Pancreas (tissue), 10 donors: Measurements from ENCODE around the gene TNFRSF14. TPM values are rescaled to one million over a fixed set of nuclear protein-coding genes. Genes with fewer than 3 reads are reported as not detected.

Source experiments
- ATAC-seq, 4 donors: fragments of 200-7000 bp; cut with Tn5 transposase; one replicate each; pipeline versions ENCODE4 v1.8.0 to v1.9.1; 2020; ENCODE audit warnings: mild to moderate bottlenecking in 4 of 4, moderate library complexity in 4 of 4
- DNase-seq, 6 donors: peaks; one replicate each; pipeline ENCODE4 v3.0.0-alpha.2; 2020
- FAIRE-seq: peaks from 2 replicates; lab custom pipeline; 2012; peaks lifted over from hg19 to GRCh38; lab: Jason Lieb, UNC
- H3K27ac ChIP-seq, 4 donors: fragments of 200-600 bp; sonication (generic); 1 replicate in 3 of 4; 2 replicates in 1 of 4; pipeline versions ENCODE4 v1.5.0 to v1.8.0; 2020
- H3K27me3 ChIP-seq, 4 donors: fragments of 200-600 bp; one replicate each; pipeline ENCODE4 v1.8.0; 2021
- H3K36me3 ChIP-seq, 3 donors: fragments of 200-600 bp; sonication (generic) in 1 of 3; one replicate each; pipeline versions ENCODE4 v1.5.0 to v1.8.0; 2020 to 2021
- H3K4me1 ChIP-seq, 3 donors: fragments of 200-600 bp; one replicate each; pipeline ENCODE4 v1.8.0; 2021
- H3K4me3 ChIP-seq, 4 donors: fragments of 200-600 bp; sonication (generic) in 2 of 4; one replicate each; pipeline versions ENCODE4 v1.5.0 to v1.8.0; 2020 to 2021
- H3K9me3 ChIP-seq, 4 donors: fragments of 200-600 bp; one replicate each; pipeline ENCODE4 v1.8.0; 2021
- WGBS, 2 donors: extraction: QIAGEN DNeasy Blood & Tissue Kit; methylation state at CpG; one replicate each; pipeline ENCODE4 v1.1.7; 2013; 5-methylcytosine and 5-hydroxymethylcytosine counted together
- intact Hi-C, 3 donors: fragments of 100-400 bp; cut with DNase I; formaldehyde crosslinking; loops; one replicate each; pipeline versions ENCODE4 v1.11.1 to v1.14.2; 2022
- polyA plus RNA-seq, 2 donors: library from polyadenylated mRNA; stranded (reverse); fragments of 200-250 nt; gene quantifications; one replicate each; pipeline ENCODE4 v1.2.3, GENCODE V29; 2013
- total RNA-seq, 6 donors: library from RNA; stranded (reverse); fragmentation: NEBNext Ultra II Directional in 4 of 6; extraction: Animal tissue kit (Norgen Biotek cat#: 25700) in 4 of 6; gene quantifications; one replicate each; pipeline versions ENCODE4 v1.2.1 to v1.2.4, GENCODE V29; 2021 to 2023
- TF ChIP-seq, protein P1 (sequence below), 4 donors: fragments of 200-600 bp; sonication (generic) in 3 of 4; IDR thresholded peaks; one replicate each; pipeline versions ENCODE4 v1.5.0 to v1.8.0; 2021; ENCODE audit warnings: antibody characterized with exemption in 4 of 4
- donor health status: healthy with polysubstance abuse.
- donor health status: DM: no; HTN: no; CAD: no; lungs with moderate emphysema.
- donor health status: DM: no; HTN: no; CAD: no.
- donor health status: control.
- donor health status: control.
- donor health status: Bipolar disorder and iron deficiency.
- donor health status: DM: yes; HTN: yes; CAD: no.
- donor health status: DM: no; HTN: no; CAD: no.
- donor health status: DM: no; HTN: no; CAD: no.
- donor health status: DM: yes; HTN: yes; CAD: no.

Gene TNFRSF14
- total and polyA plus RNA-seq, 8 donors: 10.3 to 124 (median 24.9) TPM

DNA sequence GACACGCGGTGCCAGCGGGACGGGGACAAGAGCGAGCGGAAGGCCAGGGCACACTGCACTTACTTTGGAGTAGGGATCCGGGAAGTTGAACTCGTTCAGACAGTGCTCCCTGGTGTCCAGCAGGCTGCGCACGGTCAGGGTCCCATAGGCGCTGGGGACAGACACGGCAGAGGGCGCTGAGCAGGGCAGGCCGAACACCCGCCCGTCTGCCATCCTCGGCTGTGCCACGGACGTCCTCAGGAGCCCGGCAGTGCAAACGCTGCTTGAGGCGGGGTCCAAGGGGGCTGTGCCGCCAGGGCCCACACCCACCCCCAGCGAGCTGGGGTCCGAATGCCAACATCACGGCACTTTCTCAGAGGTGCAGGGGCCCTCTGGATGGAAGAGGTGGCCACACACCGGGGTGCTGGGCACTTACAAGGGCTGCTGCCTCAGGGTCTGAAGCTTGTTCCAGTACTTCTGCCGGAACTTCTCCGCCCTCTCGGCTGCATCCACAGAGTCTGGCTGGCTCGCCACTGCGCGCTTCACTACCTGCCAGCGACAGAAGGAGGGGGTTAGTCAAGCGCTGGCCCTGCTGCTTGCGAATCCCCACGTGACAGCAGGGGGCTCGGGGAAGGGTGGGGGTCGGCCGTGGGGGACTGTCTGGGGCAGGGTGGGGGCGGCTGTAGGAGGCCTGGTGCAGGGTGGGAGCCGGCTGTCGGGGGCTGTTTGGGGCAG is 42.1 kb upstream of the TNFRSF14 start:
- DNase-seq (no peak), FAIRE-seq (no peak), ATAC-seq (no peak)
- 95 to 97% methylated on average over 39 to 43 of the region's 43 CpGs for WGBS, 2 donors
- Histone ChIP-seq H3K27ac (no peak overlapping the region), H3K36me3 (peaks cover 21 to 90% (median 61%) of the 10 kb centered on the region in 3 donors), H3K4me3 (no peak overlapping the region), H3K9me3 (no peaks in the 10 kb centered on the region), H3K4me1 (no peaks in the 10 kb centered on the region), H3K27me3 (no peaks in the 10 kb centered on the region)
- TF ChIP-seq, protein P1, sequence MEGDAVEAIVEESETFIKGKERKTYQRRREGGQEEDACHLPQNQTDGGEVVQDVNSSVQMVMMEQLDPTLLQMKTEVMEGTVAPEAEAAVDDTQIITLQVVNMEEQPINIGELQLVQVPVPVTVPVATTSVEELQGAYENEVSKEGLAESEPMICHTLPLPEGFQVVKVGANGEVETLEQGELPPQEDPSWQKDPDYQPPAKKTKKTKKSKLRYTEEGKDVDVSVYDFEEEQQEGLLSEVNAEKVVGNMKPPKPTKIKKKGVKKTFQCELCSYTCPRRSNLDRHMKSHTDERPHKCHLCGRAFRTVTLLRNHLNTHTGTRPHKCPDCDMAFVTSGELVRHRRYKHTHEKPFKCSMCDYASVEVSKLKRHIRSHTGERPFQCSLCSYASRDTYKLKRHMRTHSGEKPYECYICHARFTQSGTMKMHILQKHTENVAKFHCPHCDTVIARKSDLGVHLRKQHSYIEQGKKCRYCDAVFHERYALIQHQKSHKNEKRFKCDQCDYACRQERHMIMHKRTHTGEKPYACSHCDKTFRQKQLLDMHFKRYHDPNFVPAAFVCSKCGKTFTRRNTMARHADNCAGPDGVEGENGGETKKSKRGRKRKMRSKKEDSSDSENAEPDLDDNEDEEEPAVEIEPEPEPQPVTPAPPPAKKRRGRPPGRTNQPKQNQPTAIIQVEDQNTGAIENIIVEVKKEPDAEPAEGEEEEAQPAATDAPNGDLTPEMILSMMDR (IDR thresholded peaks at IDR 0.05): no peak
- intact Hi-C loops: no loop called here

DNA sequence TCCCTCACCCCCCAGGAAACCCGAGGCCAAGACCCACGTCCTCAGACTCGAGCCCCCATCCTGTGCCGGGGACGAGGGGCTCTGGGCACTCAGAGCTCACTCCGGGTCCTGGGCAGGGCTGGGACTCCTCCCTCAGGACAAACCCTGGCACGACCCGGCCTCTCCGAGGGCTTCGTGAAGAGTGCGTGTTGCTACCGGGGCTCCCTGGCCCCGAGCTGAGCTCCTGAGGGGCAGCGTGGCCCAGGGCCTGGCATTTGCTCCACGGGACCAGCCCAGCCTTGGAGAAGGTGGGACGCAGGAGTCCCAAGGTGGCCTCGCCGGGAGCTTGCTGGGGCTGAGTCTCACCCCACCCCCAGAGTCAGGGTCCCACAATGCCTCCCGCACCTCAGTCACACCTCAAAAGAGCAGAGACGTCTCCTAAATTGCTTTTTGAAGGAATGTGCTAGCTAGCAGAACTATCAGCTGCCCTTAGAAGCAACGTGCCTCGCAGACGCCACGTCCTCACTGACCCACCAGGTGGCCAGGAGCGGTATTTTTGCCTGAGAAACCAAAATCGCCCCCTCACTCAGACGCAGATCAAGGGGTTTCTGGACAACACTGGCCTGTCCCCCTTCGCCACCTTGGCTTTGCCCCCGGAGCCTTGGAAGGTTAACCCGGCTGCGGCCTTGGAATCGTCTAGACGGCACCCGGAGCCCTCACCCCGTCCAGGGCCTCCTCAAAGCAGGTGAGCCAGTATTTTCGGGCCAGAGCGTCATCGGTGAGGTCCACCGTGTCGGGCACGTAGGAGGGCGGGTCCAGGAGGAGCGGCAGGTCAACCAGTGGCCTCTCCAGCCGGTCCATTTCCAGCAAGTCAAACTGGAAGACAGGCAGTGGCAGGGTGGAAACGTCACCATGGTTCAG is 41.1 kb upstream of the TNFRSF14 start:
- H3K27me3 ChIP-seq: no peaks in the 10 kb centered on the region
- FAIRE-seq (no peak), DNase-seq (no peak), ATAC-seq (no peak)
- WGBS, 2 donors: 90 to 92% methylated on average over 45 of the region's 45 CpGs
- H3K9me3 ChIP-seq: no peaks in the 10 kb centered on the region
- no peak overlapping the region for H3K27ac ChIP-seq
- peaks cover 19 to 90% (median 56%) of the 10 kb centered on the region in 3 donors for H3K36me3 ChIP-seq
- no peak overlapping the region for H3K4me3 ChIP-seq
- H3K4me1 ChIP-seq: no peaks in the 10 kb centered on the region
- intact Hi-C loops: no loop called here
- TF ChIP-seq, protein P1 (IDR thresholded peaks at IDR 0.05): no peak

DNA sequence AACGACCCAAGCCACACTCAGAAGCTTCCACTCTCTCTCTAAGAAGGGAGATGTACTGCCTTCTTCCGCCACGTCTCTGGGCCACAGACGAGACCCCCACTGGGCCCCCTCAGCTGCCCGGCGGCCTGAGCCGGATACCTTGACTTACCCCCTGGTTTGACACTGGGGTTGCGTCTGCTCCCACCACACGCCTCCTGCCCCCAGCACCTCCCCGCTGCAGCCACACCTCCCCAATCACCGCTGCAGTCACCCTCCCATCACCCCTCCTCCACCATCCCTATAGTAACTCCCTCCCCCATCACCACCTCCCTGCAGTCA is 40.4 kb upstream of the TNFRSF14 start:
- Histone ChIP-seq H3K27me3 (no peaks in the 10 kb centered on the region), H3K4me3 (no peak overlapping the region), H3K36me3 (peaks cover 19 to 90% (median 54%) of the 10 kb centered on the region in 3 donors), H3K27ac (no peak overlapping the region), H3K4me1 (no peaks in the 10 kb centered on the region), H3K9me3 (no peaks in the 10 kb centered on the region)
- FAIRE-seq (no peak), DNase-seq (no peak), ATAC-seq (no peak)
- 95 to 98% methylated on average over 10 to 11 of the region's 11 CpGs for WGBS, 2 donors
- TF ChIP-seq, protein P1 (IDR thresholded peaks at IDR 0.05): no peak
- intact Hi-C loops: no loop called here

DNA sequence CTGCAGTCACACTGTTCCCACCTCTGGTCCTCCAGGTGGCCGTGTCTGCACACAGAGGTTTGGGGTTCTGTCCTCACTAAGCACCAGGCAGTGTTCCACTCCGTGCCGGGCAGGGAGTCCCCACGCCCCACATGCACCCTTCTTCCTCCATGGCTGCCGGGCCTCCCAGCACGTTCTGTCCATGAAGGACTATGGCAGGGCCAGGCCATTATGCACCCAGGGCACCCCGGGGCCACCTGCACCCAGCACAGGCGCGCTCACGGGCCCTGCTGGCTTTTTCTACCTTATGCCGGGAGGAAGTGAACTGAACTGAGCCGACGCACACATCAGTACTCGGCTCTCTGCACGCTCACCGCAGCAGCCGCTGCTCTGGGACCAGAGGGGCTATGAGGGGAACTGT is 40.0 kb upstream of the TNFRSF14 start:
- DNase-seq (no peak), ATAC-seq (no peak), FAIRE-seq (no peak)
- intact Hi-C loops: no loop called here
- H3K36me3 ChIP-seq: peaks cover 19 to 90% (median 54%) of the 10 kb centered on the region in 3 donors
- H3K27ac ChIP-seq: no peak overlapping the region
- TF ChIP-seq, protein P1 (IDR thresholded peaks at IDR 0.05): no peak
- WGBS, 2 donors: 97% methylated on average over 17 of the region's 17 CpGs
- no peaks in the 10 kb centered on the region for H3K4me1 ChIP-seq
- no peaks in the 10 kb centered on the region for H3K27me3 ChIP-seq
- H3K4me3 ChIP-seq: no peak overlapping the region
- no peaks in the 10 kb centered on the region for H3K9me3 ChIP-seq
